GM19395 (cell line): ENCODE results near the gene POLR2J3.
A peak's percentile ranks its signal among the peaks of the same experiment; 100 is the strongest.
"Not testable (repeated sequence)": the region's sequence is repeated elsewhere in the genome, so short reads cannot be mapped to it uniquely, and the experiment has no call there.

ENCODE experiments used
- ATAC-seq: cut with Tn5 transposase; IDR thresholded peaks from one replicate; pipeline ENCODE4 v1.9.1; 2021; ENCODE audit warnings: mild to moderate bottlenecking, moderate library complexity; ENCODE audit not compliant: unreplicated experiment

Gene POLR2J3

DNA sequence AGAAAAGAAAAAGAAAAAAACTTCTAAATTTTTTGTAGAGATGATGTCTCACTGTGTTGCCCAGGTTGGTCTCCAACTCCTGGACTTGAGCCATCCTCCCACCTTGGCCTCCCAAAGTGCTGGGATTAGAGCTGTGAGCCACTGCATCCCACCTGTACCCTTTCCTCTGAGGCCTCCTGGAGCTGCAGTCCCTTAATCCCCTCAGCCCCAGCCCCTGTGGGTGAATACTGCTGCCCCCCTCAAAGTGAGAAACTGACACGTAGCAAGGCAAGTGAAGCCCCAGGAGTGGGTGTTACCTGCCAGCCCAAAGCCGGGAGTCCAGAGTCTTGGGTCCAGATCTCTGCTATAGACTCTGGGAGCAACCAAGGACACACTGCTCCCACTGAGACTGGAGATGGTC, 47.6 kb downstream of the POLR2J3 start:
- ATAC-seq: not testable (repeated sequence)

DNA sequence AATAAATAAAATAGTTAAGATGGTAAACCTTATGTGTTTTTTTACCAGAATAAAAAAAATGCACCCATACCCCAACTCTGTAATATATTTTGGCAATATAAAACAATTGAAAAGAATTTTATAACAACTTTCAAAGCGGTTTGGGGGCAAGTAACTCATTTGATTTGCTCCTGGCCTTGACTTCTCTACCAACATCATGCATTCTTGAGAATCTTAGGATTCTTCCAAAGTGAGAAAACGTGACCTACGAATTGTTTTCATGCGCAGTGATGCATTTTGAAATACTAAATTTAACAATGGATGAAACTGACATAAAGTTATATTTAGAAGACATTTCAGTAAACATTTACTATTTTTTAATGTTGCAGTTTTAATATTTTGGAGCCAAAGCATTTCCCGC, 51.6 kb downstream of the POLR2J3 start:
- not testable (repeated sequence) for ATAC-seq

DNA sequence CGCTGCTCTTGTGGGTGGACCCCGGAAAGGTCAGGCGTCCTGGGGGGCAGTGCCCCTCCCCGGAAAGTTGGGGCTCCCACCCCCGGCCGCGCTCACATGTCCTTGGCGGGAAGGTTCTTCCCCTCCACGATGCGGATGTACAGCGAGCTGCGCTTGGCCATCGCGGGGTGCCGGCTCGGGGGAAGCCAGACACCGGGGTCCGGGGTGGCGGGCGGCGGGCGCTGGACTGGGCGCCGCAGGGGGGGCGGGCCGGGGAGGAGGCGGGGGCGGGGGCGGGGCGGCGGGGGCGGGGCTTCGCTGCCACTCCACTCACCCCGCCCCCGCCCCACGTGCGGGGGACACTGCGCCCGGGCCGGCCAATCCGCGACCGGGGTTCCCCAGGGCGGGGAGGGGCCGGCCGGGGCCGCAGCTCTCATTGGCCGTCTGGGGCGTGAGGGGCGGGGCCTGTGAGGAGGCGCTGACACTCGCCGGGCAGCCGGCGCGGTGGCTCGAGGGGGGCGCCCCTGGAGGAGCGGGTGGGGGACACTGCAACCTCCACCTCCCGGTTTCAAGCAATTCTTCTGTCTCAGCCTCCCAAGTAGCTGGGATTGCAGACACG, 54.7 kb downstream of the POLR2J3 start, which contains the start of gene RASA4B:
RASA4B (minus strand) TSS at position 228 of the 598 bp plus-strand sequence; CDS start at position 161, 67 bp downstream.
- peak; percentile 45 for ATAC-seq
